Caco-2 (cell line): Measurements from ENCODE around the gene CCDC124. TPM values are rescaled to one million over a fixed set of nuclear protein-coding genes. Genes with fewer than 3 reads are reported as not detected.
A peak's percentile ranks its signal among the peaks of the same experiment; 100 is the strongest.

ENCODE experiments used
- BruUV-seq: library from RNA; stranded (reverse); fragments of 400-500 nt; replicated peaks from 2 replicates; lab custom pipeline; 2021; lab: Mats Ljungman, UMichigan
- CTCF ChIA-PET: fragments of 300-600 bp; sonication (Branson Sonifier 250); formaldehyde crosslinking; loops from one replicate; lab custom pipeline; 2022; ENCODE audit warnings: antibody characterized with exemption; lab: Charles Lee
- POLR2A ChIA-PET: fragments of 300-600 bp; sonication (Branson Sonifier 250); formaldehyde crosslinking; loops from one replicate; lab custom pipeline; 2022; ENCODE audit warnings: antibody characterized with exemption; lab: Charles Lee
- DNase-seq, 2 experiments: peaks; one replicate each; pipeline versions ENCODE4 v3.0.0 to v3.0.0-alpha.2; 2020 to 2022
- H3K27me3 ChIP-seq: replicated peaks from 2 replicates; pipeline ENCODE4 v1.6.0; 2011; ENCODE audit warnings: low read length; ENCODE audit not compliant: control insufficient read depth, insufficient read depth
- H3K36me3 ChIP-seq: 2 replicates; pipeline ENCODE4 v1.5.1; 2011; ENCODE audit warnings: low read length; ENCODE audit not compliant: control insufficient read depth, insufficient read depth
- H3K4me1 ChIP-seq: fragments of 250-450 bp; sonication (Bioruptor Pico); 2 replicates; pipeline ENCODE4 v1.5.1; 2020; ENCODE audit warnings: mild to moderate bottlenecking
- H3K4me3 ChIP-seq: 2 replicates; pipeline ENCODE4 v1.5.1; 2011; ENCODE audit warnings: low read depth, mild to moderate bottlenecking, control low read depth, low read length
- H3K9me3 ChIP-seq: fragments of 250-450 bp; sonication (Bioruptor Pico); 2 replicates; pipeline ENCODE4 v1.5.1; 2020; ENCODE audit warnings: mild to moderate bottlenecking, moderate library complexity
- H3K27ac Mint-ChIP-seq: one replicate; pipeline ENCODE4 v1.8.0; 2022; ENCODE audit warnings: mixed read lengths; ENCODE audit not compliant: unreplicated experiment
- H3K27me3 Mint-ChIP-seq: one replicate; pipeline ENCODE4 v1.8.0; 2022; ENCODE audit warnings: mixed read lengths; ENCODE audit not compliant: insufficient read depth, unreplicated experiment
- H3K36me3 Mint-ChIP-seq: one replicate; pipeline ENCODE4 v1.8.0; 2022; ENCODE audit warnings: mild to moderate bottlenecking, mixed read lengths; ENCODE audit not compliant: insufficient read depth, unreplicated experiment
- H3K4me1 Mint-ChIP-seq: one replicate; pipeline ENCODE4 v1.8.0; 2022; ENCODE audit warnings: low read depth, mixed read lengths; ENCODE audit not compliant: unreplicated experiment
- H3K4me3 Mint-ChIP-seq: one replicate; pipeline ENCODE4 v1.8.0; 2022; ENCODE audit warnings: mild to moderate bottlenecking, moderate library complexity, mixed read lengths; ENCODE audit not compliant: unreplicated experiment
- H3K9me3 Mint-ChIP-seq: one replicate; pipeline ENCODE4 v1.8.0; 2022; ENCODE audit warnings: mixed read lengths; ENCODE audit not compliant: unreplicated experiment
- CTCF ChIP-seq, 2 experiments: fragments of 200-600 bp in 1 of 2; IDR thresholded peaks; 1 replicate in 1 of 2; 2 replicates in 1 of 2; pipeline versions ENCODE4 v1.5.1 to v1.8.0; 2011 to 2022; ENCODE audit warnings: antibody characterized with exemption in 1 of 2, control low read depth in 1 of 2, inconsistent platforms in 1 of 2, low read depth in 1 of 2, low read length in 1 of 2, mild to moderate bottlenecking in 1 of 2, moderate library complexity in 1 of 2; ENCODE audit not compliant: insufficient read depth in 1 of 2, severe bottlenecking in 1 of 2, unreplicated experiment in 1 of 2
- intact Hi-C: fragments of 100-400 bp; cut with micrococcal nuclease; formaldehyde crosslinking; loops from one replicate; pipeline ENCODE4 v1.10.0; 2022; ENCODE audit not compliant: unreplicated experiment
- total RNA-seq: library from RNA; stranded (reverse); gene quantifications from 2 replicates; pipeline ENCODE4 v1.2.3, GENCODE V29; 2022

The CCDC124 gene
- total RNA-seq, 1 experiment from 2014 or later, result 73.3 TPM

GRCh38 chr19:17922138-17922537 is 10.7 kb upstream of the CCDC124 start:
- H3K4me3 Mint-ChIP-seq, result no peak overlapping the region
- no TSS peak for BruUV-seq
- Histone ChIP-seq H3K27me3 (no peaks in the 10 kb centered on the region), H3K36me3 (no peaks in the 10 kb centered on the region), H3K9me3 (0 out of 2 replicates have a peak, but pooled peaks cover 4% of the 10 kb centered on the region), H3K4me3 (no peak overlapping the region), H3K4me1 (peaks cover 9% of the 10 kb centered on the region)
- DNase-seq, result peak in 1 of 2 experiments; percentile 59
- intact Hi-C loops, result no loop called here
- ChIA-PET POLR2A (interaction anchor here (0.8 kb wide), 1 partner anchor 63 kb away, joined by 3 read pairs; the partner anchor contains the start of gene RPL18A), CTCF (interaction anchor here (0.8 to 1.2 kb wide), 2 partner anchors 10 to 63 kb away, joined by 3 to 7 read pairs; partner anchors contain the start of genes CCDC124 and RPL18A)
- no peaks in the 10 kb centered on the region for H3K36me3 Mint-ChIP-seq
- peaks cover 9% of the 10 kb centered on the region for H3K9me3 Mint-ChIP-seq
- peak overlapping the region; percentile 73 for H3K27ac Mint-ChIP-seq
- H3K27me3 Mint-ChIP-seq, result peaks cover 3% of the 10 kb centered on the region
- TF ChIP-seq CTCF (IDR thresholded peaks at IDR 0.05; ENCODE audit: insufficient read depth in 1 of 2, low read depth in 1 of 2, low read length in 1 of 2, severe bottlenecking in 1 of 2, unreplicated experiment in 1 of 2), result no peak
- no peaks in the 10 kb centered on the region for H3K4me1 Mint-ChIP-seq

- no TSS peak for BruUV-seq
- CTCF ChIA-PET, result interaction anchor here (0.7 kb wide), 2 partner anchors 66 to 1780 kb away, joined by 4 read pairs; partner anchors contain the start of gene RPL18A
Measured at GRCh38 chr19:17926044-17926443, 6.8 kb upstream of the CCDC124 start.

GRCh38 chr19:17929056-17929455 is 3.8 kb upstream of the CCDC124 start:
- H3K27me3 Mint-ChIP-seq, result peaks cover 3% of the 10 kb centered on the region
- no peak for TF ChIP-seq CTCF (IDR thresholded peaks at IDR 0.05; ENCODE audit: insufficient read depth in 1 of 2, low read depth in 1 of 2, low read length in 1 of 2, severe bottlenecking in 1 of 2, unreplicated experiment in 1 of 2)
- no peak for DNase-seq
- H3K36me3 Mint-ChIP-seq, result peaks cover 9% of the 10 kb centered on the region
- no peak overlapping the region for H3K27ac Mint-ChIP-seq
- H3K4me1 ChIP-seq, result 0 out of 2 replicates have a peak, but pooled peaks cover 8% of the 10 kb centered on the region
- H3K4me3 Mint-ChIP-seq, result no peak overlapping the region
- no TSS peak for BruUV-seq
- H3K4me1 Mint-ChIP-seq, result peaks cover 6% of the 10 kb centered on the region
- CTCF ChIA-PET, result no interaction called here
- H3K9me3 Mint-ChIP-seq, result peaks cover 10% of the 10 kb centered on the region
- POLR2A ChIA-PET, result interaction anchor here (1.3 kb wide), 1 partner anchor 70 kb away, joined by 6 read pairs; the partner anchor contains the start of gene RPL18A
- H3K36me3 ChIP-seq, result no peaks in the 10 kb centered on the region
- intact Hi-C loops, result no loop called here
- H3K27me3 ChIP-seq, result no peaks in the 10 kb centered on the region
- H3K4me3 ChIP-seq, result no peak overlapping the region
- H3K9me3 ChIP-seq, result no peaks in the 10 kb centered on the region

More at GRCh38 chr19:17926044-17926443, 6.8 kb upstream of the CCDC124 start:
- Mint-ChIP-seq H3K27ac (no peak overlapping the region), H3K36me3 (no peaks in the 10 kb centered on the region), H3K4me1 (no peaks in the 10 kb centered on the region), H3K27me3 (peaks cover 3% of the 10 kb centered on the region), H3K4me3 (no peak overlapping the region), H3K9me3 (peaks cover 10% of the 10 kb centered on the region)
- intact Hi-C loops, result no loop called here
- Histone ChIP-seq H3K9me3 (no peaks in the 10 kb centered on the region), H3K27me3 (no peaks in the 10 kb centered on the region), H3K4me1 (peaks cover 9% of the 10 kb centered on the region), H3K36me3 (no peaks in the 10 kb centered on the region), H3K4me3 (no peak overlapping the region)
- no peak for DNase-seq
- POLR2A ChIA-PET, result no interaction called here
- TF ChIP-seq CTCF (IDR thresholded peaks at IDR 0.05; ENCODE audit: insufficient read depth in 1 of 2, low read depth in 1 of 2, low read length in 1 of 2, severe bottlenecking in 1 of 2, unreplicated experiment in 1 of 2), result no peak
